VCaP (cell line): ENCODE data around the gene ACBD6.

Experiments used
- H3K27ac ChIP-seq: fragments of 450-650 bp; 2 replicates; pipeline ENCODE4 v1.5.1; 2017
- CTCF ChIP-seq: fragments of 450-650 bp; conservative IDR thresholded peaks from 2 replicates; pipeline ENCODE4 v1.5.1; 2017; ENCODE audit warnings: mild to moderate bottlenecking, moderate library complexity

The ACBD6 gene

GRCh38 chr1:180266275-180267210 lies 235.8 kb downstream of the ACBD6 start:
- H3K27ac ChIP-seq: no peak overlapping the region
- TF ChIP-seq CTCF: no peak

- no peak for TF ChIP-seq CTCF
- no peak overlapping the region for H3K27ac ChIP-seq
Observed at GRCh38 chr1:180265871-180266270, 236.5 kb downstream of the ACBD6 start.

- no peak for TF ChIP-seq CTCF
- no peak overlapping the region for H3K27ac ChIP-seq
Observed at GRCh38 chr1:180265201-180265600, 237.2 kb downstream of the ACBD6 start.

GRCh38 chr1:180264595-180264994 lies 237.8 kb downstream of the ACBD6 start:
- no peak for TF ChIP-seq CTCF
- H3K27ac ChIP-seq: no peak overlapping the region

GRCh38 chr1:180262628-180263488 lies 239.5 kb downstream of the ACBD6 start:
- TF ChIP-seq CTCF: no peak
- H3K27ac ChIP-seq: no peak overlapping the region

- no peak overlapping the region for H3K27ac ChIP-seq
- TF ChIP-seq CTCF: no peak
Observed at GRCh38 chr1:180261524-180262155, 240.7 kb downstream of the ACBD6 start.

GRCh38 chr1:180261030-180261429 lies 241.3 kb downstream of the ACBD6 start:
- no peak overlapping the region for H3K27ac ChIP-seq
- TF ChIP-seq CTCF: no peak
